Epithelial cell of esophagus (primary cell): Measurements from ENCODE around the gene SLC41A3.

Source experiments
- DNase-seq: peaks from one replicate; pipeline ENCODE4 v3.0.0; 2010; ENCODE audit warnings: low read depth
- H3K4me3 ChIP-seq: 2 replicates; pipeline ENCODE4 v1.5.1; 2011; ENCODE audit warnings: mild to moderate bottlenecking, low read length, control low read depth
- CTCF ChIP-seq: IDR thresholded peaks from 2 replicates; pipeline ENCODE4 v1.5.1; 2011; ENCODE audit warnings: low read depth, mild to moderate bottlenecking, low read length, control low read depth, inconsistent platforms; ENCODE audit not compliant: insufficient read depth; ENCODE audit errors: missing control alignments

Gene SLC41A3

GRCh38 chr3:126083913-126084767 lies at the start of gene SLC41A3:
TSS of gene SLC41A3 (minus strand) at chr3:126084124. CDS start at chr3:126068219, 15,905 bp downstream.
- peak within 1 kb of the TSS; percentile 58 for H3K4me3 ChIP-seq
- peak; percentile 87 for DNase-seq
- TF ChIP-seq CTCF = peak; percentile 49

GRCh38 chr3:126133606-126134005 lies 49.7 kb upstream of the SLC41A3 start:
- no peak for DNase-seq
- H3K4me3 ChIP-seq = no peak overlapping the region
- no peak for TF ChIP-seq CTCF

GRCh38 chr3:126132751-126133511 lies 49.0 kb upstream of the SLC41A3 start:
- DNase-seq = peak; percentile 25
- H3K4me3 ChIP-seq = no peak overlapping the region
- TF ChIP-seq CTCF = peak; percentile 51

GRCh38 chr3:126131881-126132750 lies 48.2 kb upstream of the SLC41A3 start:
- no peak for TF ChIP-seq CTCF
- H3K4me3 ChIP-seq = no peak overlapping the region
- DNase-seq = no peak

GRCh38 chr3:126130981-126131745 lies 47.2 kb upstream of the SLC41A3 start:
- TF ChIP-seq CTCF = no peak
- DNase-seq = no peak
- no peak overlapping the region for H3K4me3 ChIP-seq
